ENCODE measurements around the gene WDR44. TPM values are rescaled to one million over a fixed set of nuclear protein-coding genes. Genes with fewer than 3 reads are reported as not detected.

WDR44 gene
- total RNA-seq, 1 donor from 2014 or later, result 7.1 TPM

DNA sequence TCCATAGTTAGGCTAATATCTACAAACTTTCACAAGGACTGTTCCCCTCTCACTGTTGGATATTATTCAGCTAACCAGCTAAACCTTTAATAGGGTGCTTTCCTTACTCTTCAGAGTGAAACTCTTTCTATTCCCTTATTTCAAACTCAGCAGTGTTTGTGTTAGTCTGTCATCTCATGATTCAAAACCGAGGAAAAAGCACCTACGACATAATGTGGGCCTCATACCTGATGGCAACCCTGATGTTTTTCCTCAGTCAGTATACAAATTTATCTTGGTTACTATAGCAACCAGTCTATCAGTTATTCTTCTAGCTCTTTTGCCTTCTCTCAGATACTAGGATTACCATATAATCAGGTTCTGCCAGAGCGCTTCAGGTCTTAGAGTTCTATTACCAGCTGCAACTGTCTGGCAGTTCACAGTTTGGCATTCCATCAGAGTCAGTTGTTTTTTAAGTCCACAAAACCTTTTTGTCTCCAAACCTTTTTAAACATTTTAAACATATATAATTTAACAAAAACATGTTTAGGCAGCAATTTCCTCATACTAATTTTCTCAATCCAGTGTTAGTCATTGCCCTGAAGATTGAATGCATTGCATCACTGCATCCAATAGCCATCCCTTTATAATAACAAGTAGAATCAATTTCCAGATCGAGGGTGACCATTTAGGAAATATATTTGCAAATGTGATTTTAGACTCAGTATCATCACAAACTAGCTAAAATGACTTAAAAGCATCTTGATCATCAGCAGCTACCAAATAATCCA, 7.4 kb downstream of the WDR44 start:
- Histone ChIP-seq H3K36me3 (ENCODE audit: control insufficient read depth, insufficient read depth, low read length) (no peaks in the 10 kb centered on the region), H3K4me3 (ENCODE audit: low read depth, low read length) (no peak overlapping the region), H3K27me3 (ENCODE audit: control insufficient read depth, insufficient read depth, low read length) (no peaks in the 10 kb centered on the region)
- no peak for FAIRE-seq
- TF ChIP-seq CTCF (IDR thresholded peaks at IDR 0.05; ENCODE audit: insufficient read depth, low read length, severe bottlenecking), result no peak
- DNase-seq (ENCODE audit: low read depth), result peak; percentile 70

DNA sequence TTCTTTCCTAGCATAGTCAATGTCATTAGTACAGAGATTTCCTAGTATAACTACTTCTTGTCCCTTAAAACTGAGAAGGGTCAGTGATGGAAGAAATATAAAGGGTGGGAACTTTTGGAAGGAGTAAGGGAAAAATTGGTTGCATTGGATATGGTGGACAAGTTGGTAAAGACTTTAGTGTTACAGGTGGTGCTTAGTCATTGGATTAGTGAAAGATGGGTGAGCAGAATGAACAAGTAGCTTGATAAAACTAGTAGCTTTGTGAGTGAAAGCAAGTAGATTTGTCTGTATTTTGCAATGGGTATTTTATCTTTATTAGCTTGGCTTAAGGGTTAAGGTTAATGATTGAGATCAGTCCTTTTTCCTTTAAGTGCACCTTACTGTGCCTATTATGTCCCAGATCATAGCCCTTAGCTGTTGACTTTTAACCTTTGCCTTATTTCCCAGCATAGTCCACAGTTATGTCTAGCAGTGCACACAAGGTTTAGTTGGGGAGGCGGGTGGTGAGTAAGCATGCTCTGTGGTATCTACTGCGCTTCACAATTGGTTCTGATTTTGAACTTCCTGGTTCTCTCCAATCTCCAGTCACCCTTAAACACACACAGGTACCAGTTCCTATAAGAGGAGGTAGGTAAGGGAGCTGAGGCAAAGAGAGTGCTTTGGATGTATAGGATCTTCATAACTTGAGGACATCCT, 9.5 kb downstream of the WDR44 start:
- Histone ChIP-seq H3K27me3 (ENCODE audit: control insufficient read depth, insufficient read depth, low read length) (no peaks in the 10 kb centered on the region), H3K4me3 (ENCODE audit: low read depth, low read length) (no peak overlapping the region), H3K36me3 (ENCODE audit: control insufficient read depth, insufficient read depth, low read length) (no peaks in the 10 kb centered on the region)
- FAIRE-seq (no peak), DNase-seq (ENCODE audit: low read depth) (peak; percentile 49)
- TF ChIP-seq CTCF (IDR thresholded peaks at IDR 0.05; ENCODE audit: insufficient read depth, low read length, severe bottlenecking), result no peak

DNA sequence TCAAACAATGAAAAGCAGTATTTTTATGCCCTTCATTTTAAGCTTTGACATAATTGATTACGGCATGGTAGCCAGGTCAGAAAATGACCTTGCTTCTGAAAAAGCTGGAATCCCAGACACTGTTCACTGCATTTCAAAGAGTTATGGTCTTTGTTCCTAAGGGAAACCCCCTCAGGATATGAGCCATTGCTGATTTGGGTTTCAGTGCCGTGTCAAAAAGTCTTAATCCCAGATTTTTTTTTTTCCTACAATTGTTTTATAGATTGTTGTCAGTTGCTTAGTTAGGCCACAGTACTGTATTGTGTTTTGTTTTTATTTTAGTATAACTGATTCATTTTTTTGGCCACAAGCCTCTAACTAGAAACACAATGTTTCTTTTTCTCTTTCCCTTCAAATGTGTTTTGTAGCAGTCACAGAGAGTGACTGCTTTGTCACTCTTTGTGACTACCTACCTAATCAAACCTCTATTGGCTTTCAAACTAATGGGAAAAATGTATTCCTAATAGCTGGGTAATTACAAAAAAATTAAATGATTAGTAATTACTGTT, 10.3 kb downstream of the WDR44 start:
- DNase-seq (ENCODE audit: low read depth), result no peak
- no peaks in the 10 kb centered on the region for H3K27me3 ChIP-seq (ENCODE audit: control insufficient read depth, insufficient read depth, low read length)
- TF ChIP-seq CTCF (IDR thresholded peaks at IDR 0.05; ENCODE audit: insufficient read depth, low read length, severe bottlenecking), result no peak
- no peak overlapping the region for H3K4me3 ChIP-seq (ENCODE audit: low read depth, low read length)
- H3K36me3 ChIP-seq (ENCODE audit: control insufficient read depth, insufficient read depth, low read length), result no peaks in the 10 kb centered on the region
- FAIRE-seq, result no peak

- peak; percentile 69 for DNase-seq (ENCODE audit: low read depth)
- FAIRE-seq, result no peak
- no peaks in the 10 kb centered on the region for H3K27me3 ChIP-seq (ENCODE audit: control insufficient read depth, insufficient read depth, low read length)
- no peak for TF ChIP-seq CTCF (IDR thresholded peaks at IDR 0.05; ENCODE audit: insufficient read depth, low read length, severe bottlenecking)
- H3K36me3 ChIP-seq (ENCODE audit: control insufficient read depth, insufficient read depth, low read length), result no peaks in the 10 kb centered on the region
- H3K4me3 ChIP-seq (ENCODE audit: low read depth, low read length), result no peak overlapping the region
These were observed 14.7 kb downstream of the WDR44 start for GRCh38 chrX:118360429-118361125.

DNA sequence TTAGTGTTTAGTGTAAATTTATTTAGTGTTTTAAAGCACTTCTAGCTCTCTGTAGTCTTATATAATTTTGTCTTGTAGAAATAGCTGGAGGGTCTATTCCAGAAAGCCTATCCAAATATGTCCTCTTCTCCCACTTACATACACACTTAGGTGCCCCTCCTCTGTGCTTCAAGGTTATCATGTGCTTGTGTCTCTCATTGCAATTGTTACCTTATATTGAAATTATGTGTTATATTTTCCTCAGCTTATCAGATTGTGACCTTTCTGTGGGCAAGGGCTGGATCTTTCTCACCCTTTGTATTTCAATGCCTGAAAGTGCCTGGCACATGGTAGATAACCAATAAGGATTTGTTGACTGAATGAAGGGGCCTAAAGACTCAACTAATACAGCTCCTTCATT, 18.4 kb downstream of the WDR44 start:
- FAIRE-seq, result no peak

More for the DNA sequence above, 18.4 kb downstream of the WDR44 start:
- no peak for TF ChIP-seq CTCF (IDR thresholded peaks at IDR 0.05; ENCODE audit: insufficient read depth, low read length, severe bottlenecking)
- H3K27me3 ChIP-seq (ENCODE audit: control insufficient read depth, insufficient read depth, low read length), result no peaks in the 10 kb centered on the region
- H3K36me3 ChIP-seq (ENCODE audit: control insufficient read depth, insufficient read depth, low read length), result no peaks in the 10 kb centered on the region
- H3K4me3 ChIP-seq (ENCODE audit: low read depth, low read length), result no peak overlapping the region
- no peak for DNase-seq (ENCODE audit: low read depth)
